Right atrium auricular region (tissue), 2 donors: Measurements from ENCODE around the gene ACAP2. TPM values are rescaled to one million over a fixed set of nuclear protein-coding genes. Genes with fewer than 3 reads are reported as not detected.

Source experiments
- DNase-seq: peaks from one replicate; pipeline ENCODE4 v3.0.0-alpha.2; 2019; ENCODE audit warnings: low spot score
- H3K27ac ChIP-seq, 2 donors: fragments of 200-600 bp; sonication (generic); 1 replicate in 1 of 2; 2 replicates in 1 of 2; pipeline ENCODE4 v1.5.1; 2016 to 2019
- H3K27me3 ChIP-seq, 2 donors: fragments of 200-600 bp; sonication (generic); one replicate each; pipeline versions ENCODE4 v1.5.1 to v1.6.0; 2017 to 2019
- H3K36me3 ChIP-seq: fragments of 200-600 bp; sonication (generic); one replicate; pipeline ENCODE4 v1.5.1; 2016
- H3K4me1 ChIP-seq, 2 donors: fragments of 200-600 bp; sonication (generic); one replicate each; pipeline versions ENCODE4 v1.5.1 to v1.6.0; 2017 to 2019
- H3K4me3 ChIP-seq, 2 donors: fragments of 200-600 bp; sonication (generic); 1 replicate in 1 of 2; 2 replicates in 1 of 2; pipeline ENCODE4 v1.5.1; 2017 to 2019; ENCODE audit warnings: mild to moderate bottlenecking in 1 of 2, moderate library complexity in 1 of 2
- H3K9me3 ChIP-seq, 2 donors: fragments of 200-600 bp; sonication (generic); one replicate each; pipeline ENCODE4 v1.5.1; 2019
- CTCF ChIP-seq, 2 donors: fragments of 200-600 bp; sonication (generic); IDR thresholded peaks; one replicate each; pipeline ENCODE4 v1.5.1; 2019; ENCODE audit warnings: antibody characterized with exemption in 2 of 2
- total RNA-seq, 2 donors: library from RNA; depleted of rRNA; stranded (reverse); fragments of >200 nt; gene quantifications; one replicate each; pipeline ENCODE4 v1.1.0, GENCODE V29; 2016

The ACAP2 gene
- total RNA-seq, 2 donors from 2014 or later: 17.8 to 18.9 TPM

DNA sequence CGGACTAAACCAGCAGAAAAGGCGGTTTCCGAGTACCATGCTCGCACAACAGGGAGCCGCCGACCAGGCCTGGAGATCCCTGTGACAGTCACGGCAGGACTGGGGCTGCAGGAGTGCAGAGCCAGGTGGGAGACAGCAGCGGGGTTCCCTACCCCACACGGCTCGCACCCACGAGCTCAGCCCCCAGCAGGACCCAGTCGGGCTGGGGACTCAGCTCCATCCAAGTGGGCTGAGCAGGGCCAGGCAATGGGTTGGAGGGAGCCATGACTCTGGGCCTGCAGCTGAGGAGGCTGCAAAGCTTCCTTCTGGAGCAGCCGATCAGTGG is 187.7 kb downstream of the ACAP2 start:
- no peaks in the 10 kb centered on the region for H3K27me3 ChIP-seq
- no peak for DNase-seq
- H3K4me3 ChIP-seq: no peak overlapping the region
- H3K27ac ChIP-seq: no peak overlapping the region
- no peak for TF ChIP-seq CTCF (IDR thresholded peaks at IDR 0.05)
- no peaks in the 10 kb centered on the region for H3K36me3 ChIP-seq
- H3K4me1 ChIP-seq: peaks cover 0 to 26% of the 10 kb centered on the region in 2 donors
- H3K9me3 ChIP-seq: no peaks in the 10 kb centered on the region

DNA sequence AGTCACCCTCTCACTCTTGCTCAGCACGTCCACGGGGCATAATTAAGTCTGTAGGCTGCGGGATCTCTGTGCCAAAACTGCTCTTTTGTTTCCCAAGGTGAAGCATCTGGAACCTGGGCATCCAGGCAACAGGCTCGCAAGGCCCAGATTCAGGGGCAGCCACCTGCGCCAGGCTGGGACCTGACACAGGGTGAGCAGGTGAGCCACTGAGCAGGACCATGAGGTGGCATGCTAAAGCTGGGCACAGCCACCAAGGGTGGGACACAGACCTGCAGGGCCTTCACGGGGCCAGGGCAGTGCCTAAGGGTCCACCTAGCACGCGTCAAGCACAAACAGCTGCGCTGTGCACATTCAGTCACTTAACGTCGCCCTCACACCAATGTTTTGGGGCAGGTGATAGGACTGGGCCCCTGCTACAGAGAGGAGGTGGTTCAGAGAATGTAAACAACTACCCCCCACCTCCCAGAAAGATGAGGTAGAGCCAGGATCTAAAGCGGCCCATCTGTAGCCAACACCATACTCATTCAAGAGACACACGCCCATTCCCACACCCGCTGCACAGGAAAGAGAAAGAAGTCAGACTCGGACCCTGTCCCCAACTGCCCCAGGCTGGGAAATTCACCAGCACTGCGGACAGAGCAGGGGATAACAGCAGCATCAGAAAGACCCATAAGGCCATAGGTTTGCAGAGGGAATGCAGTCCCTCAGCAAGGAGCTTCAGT is 188.2 kb downstream of the ACAP2 start:
- no peak for TF ChIP-seq CTCF (IDR thresholded peaks at IDR 0.05)

DNA sequence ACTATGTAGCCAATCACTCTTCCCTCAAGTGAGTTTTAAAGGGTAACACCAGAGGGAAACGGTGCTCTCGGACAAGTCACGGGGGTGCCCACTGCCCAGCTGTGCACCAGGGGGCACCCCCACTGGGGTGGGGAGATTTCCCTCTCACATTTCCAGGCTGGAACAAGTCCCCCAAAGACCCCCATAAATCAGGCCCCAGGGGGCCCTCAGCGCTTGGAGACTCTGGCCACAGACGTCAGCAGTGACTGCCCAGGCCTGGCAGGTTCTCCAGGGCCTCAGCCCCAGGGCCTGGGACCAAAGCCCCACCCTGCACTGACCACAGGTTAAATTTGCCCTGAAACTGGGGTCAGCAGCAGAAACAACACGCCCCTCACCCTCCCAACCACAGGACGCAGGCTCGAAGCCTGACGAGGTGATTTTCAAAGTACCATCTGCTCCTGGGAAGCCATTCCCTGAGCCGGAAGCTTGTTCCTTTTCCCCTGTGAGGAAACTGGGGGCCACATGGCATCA is 188.8 kb downstream of the ACAP2 start:
- Histone ChIP-seq H3K4me1 (peaks cover 0 to 19% of the 10 kb centered on the region in 2 donors), H3K27ac (no peak overlapping the region), H3K27me3 (no peaks in the 10 kb centered on the region), H3K4me3 (no peak overlapping the region), H3K9me3 (no peaks in the 10 kb centered on the region), H3K36me3 (no peaks in the 10 kb centered on the region)
- no peak for TF ChIP-seq CTCF (IDR thresholded peaks at IDR 0.05)
- no peak for DNase-seq

More for the DNA sequence above, 188.2 kb downstream of the ACAP2 start:
- peaks cover 0 to 25% of the 10 kb centered on the region in 2 donors for H3K4me1 ChIP-seq
- no peak overlapping the region for H3K27ac ChIP-seq
- H3K4me3 ChIP-seq: no peak overlapping the region
- H3K36me3 ChIP-seq: no peaks in the 10 kb centered on the region
- H3K9me3 ChIP-seq: no peaks in the 10 kb centered on the region
- DNase-seq: no peak
- H3K27me3 ChIP-seq: no peaks in the 10 kb centered on the region

- Histone ChIP-seq H3K27me3 (no peaks in the 10 kb centered on the region), H3K9me3 (no peaks in the 10 kb centered on the region), H3K4me3 (no peak overlapping the region), H3K4me1 (peaks cover 0 to 7% of the 10 kb centered on the region in 2 donors), H3K27ac (no peak overlapping the region), H3K36me3 (no peaks in the 10 kb centered on the region)
- DNase-seq: no peak
- TF ChIP-seq CTCF (IDR thresholded peaks at IDR 0.05): no peak
These were observed 191.3 kb downstream of the ACAP2 start for GRCh38 chr3:195251336-195252065.

DNA sequence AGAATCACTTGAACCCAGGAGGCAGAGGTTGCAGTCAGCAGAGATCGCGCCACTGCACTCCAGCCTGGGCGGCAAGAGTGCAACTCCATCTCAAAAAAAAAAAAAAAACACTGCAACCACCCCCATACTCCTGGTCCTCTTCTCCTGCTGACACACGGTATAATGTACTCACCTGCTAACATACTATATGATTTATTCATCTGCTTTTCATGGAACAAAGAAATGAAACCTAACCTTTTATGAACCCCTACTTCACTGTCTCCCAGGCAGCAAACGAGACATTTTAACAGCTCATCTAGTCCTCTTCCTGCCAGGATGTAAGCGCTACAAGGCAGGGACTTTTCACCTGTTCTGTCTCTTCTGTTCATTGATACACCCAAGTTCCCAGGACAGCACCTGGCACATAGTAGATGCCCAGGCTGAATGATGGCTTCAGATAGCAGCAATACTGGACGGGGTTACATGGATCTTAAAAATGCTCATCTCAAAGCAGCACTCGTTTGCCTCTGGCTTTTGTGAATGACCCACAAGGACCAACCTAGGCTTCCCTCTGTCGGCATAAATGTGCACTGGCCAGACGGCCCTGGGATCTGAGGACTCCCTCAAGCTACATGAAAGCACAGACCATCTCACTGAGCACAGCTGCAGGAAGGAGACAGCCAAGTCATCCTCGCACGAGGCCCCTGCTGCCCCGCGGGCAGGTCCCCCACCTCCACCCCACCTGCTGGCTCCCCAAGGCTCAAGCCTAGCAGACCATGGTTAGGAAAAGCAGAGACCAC is 192.2 kb downstream of the ACAP2 start:
- peaks cover 0 to 7% of the 10 kb centered on the region in 2 donors for H3K4me1 ChIP-seq
- H3K36me3 ChIP-seq: no peaks in the 10 kb centered on the region
- no peak overlapping the region for H3K27ac ChIP-seq
- no peak overlapping the region for H3K4me3 ChIP-seq
- DNase-seq: peak; percentile 59
- H3K27me3 ChIP-seq: no peaks in the 10 kb centered on the region
- peak in 1 of 2 donors; percentile 59 for TF ChIP-seq CTCF (IDR thresholded peaks at IDR 0.05)
- no peaks in the 10 kb centered on the region for H3K9me3 ChIP-seq
